ENCODE results near the gene ANKRD33B.

ANKRD33B gene

DNA sequence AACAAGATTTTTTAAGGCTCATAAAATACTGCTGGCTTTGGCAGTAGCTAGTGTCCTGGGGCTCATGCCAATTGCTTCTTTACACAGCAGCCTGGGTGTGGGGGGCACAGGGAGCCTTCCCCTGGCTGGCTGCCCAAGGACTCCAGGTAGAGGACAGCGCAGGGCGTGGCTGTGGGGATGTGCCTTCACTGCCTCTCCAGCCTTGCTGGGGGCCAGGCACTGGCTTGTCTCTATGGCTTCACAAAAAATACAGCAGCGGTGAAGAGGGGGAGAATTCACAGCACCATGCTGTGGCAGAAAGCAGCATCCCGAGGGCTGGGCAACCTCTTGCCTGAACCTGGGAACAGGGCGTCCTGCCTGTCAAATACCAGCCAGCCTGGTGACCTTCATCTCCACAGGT is 139.8 kb downstream of the ANKRD33B start:
- no peak for DNase-seq

DNA sequence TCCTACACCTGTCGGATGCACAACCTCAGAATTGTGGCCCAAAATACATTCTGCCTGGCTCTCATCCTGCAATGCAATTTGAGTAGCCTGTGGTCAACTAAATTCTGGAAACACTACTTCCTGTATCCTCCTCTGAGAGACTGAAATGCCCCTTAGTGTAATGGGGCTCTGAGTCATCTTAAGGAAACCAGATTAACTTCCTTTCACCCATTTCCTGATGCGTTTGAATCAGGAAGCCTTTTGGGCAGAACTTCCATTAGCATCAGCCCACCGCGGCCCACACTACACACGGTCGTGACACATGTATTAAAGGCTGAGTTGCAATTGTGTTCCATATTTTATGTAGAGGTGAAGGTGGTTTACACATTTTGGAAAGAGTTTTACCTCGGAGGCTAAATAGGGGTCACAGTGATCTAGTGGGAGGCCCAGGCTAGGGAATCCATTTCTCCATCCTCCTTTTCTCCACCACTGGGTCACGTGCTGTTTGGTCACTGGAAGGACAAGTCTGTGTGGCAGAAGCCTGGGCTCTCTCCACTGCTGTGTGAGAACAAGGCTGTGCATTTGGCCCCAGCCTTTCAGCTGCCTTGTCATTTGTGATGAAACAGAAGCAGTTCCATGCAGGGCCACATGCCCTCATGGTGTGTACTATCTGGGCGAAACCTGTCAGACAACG is 141.2 kb downstream of the ANKRD33B start:
- no peak for DNase-seq

DNA sequence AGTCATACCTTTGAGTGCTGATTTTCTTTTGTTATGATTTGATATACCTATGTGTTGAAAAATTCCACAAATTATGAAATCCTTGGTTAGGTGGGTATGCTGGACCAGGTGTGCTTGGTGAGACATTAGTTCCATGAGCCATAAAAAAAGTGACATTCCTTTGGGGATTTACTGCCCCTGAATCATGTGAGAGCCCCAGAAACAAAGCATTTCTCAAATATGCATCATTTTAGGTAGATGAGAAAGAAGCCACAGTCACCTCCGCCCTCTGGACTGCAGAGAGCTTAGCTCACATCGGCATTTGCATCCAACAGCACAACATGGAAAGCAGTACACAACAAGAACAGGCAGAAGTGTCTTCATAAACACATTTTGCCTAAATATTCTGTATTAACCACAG is 141.9 kb downstream of the ANKRD33B start:
- no peak for DNase-seq

DNA sequence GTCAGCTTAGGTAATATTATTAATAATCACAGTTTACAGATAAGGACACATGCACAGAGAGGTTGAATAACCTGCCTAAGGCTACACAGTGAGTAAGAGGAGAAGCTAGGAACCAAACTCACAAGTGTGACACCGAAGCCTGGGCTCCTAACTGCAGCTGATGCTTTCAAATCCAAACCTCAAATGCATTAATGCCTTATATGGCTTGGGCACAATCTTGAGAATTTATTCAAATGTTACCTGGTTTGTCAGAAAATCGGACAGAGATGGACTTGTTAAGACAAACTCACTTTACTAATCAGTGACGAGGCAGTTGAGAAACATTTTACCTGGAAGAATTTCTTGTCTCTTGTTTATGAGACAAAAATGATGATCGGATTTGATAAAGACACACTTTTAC is 142.5 kb downstream of the ANKRD33B start:
- no peak for DNase-seq

Data from right hindlimb (tissue), 1 donor.